ENCODE measurements around the gene ADAM19.

GRCh38 chr5:157514974-157515373 lies 60.6 kb downstream of the ADAM19 start:
- TF ChIP-seq, protein P1, sequence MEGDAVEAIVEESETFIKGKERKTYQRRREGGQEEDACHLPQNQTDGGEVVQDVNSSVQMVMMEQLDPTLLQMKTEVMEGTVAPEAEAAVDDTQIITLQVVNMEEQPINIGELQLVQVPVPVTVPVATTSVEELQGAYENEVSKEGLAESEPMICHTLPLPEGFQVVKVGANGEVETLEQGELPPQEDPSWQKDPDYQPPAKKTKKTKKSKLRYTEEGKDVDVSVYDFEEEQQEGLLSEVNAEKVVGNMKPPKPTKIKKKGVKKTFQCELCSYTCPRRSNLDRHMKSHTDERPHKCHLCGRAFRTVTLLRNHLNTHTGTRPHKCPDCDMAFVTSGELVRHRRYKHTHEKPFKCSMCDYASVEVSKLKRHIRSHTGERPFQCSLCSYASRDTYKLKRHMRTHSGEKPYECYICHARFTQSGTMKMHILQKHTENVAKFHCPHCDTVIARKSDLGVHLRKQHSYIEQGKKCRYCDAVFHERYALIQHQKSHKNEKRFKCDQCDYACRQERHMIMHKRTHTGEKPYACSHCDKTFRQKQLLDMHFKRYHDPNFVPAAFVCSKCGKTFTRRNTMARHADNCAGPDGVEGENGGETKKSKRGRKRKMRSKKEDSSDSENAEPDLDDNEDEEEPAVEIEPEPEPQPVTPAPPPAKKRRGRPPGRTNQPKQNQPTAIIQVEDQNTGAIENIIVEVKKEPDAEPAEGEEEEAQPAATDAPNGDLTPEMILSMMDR (IDR thresholded peaks at IDR 0.05; ENCODE audit: borderline replicate concordance, extremely low read depth, low read length, poor library complexity, severe bottlenecking), result no peak
- TF ChIP-seq EZH2 (IDR thresholded peaks at IDR 0.05; ENCODE audit: borderline replicate concordance, low read depth, low read length, severe bottlenecking), result no peak

All from DND-41 (cell line).